ENCODE measurements around the gene SGK1.

The SGK1 gene

GRCh38 chr6:134147034-134147533 is 170.8 kb downstream of the SGK1 start:
- no peak overlapping the region for H3K4me3 ChIP-seq (ENCODE audit: low read depth, low read length)
- no peak for DNase-seq (ENCODE audit: low read depth, low spot score)
- POLR2A ChIA-PET: no interaction called here
- CTCF ChIA-PET: interaction anchor here (2.7 kb wide), 1 partner anchor 10 kb away, joined by 19 read pairs; no protein-coding TSS in a partner anchor
- no peak for TF ChIP-seq CTCF (IDR thresholded peaks at IDR 0.05; ENCODE audit: insufficient read depth, low read length, missing control alignments)

- ChIA-PET POLR2A (no interaction called here), CTCF (interaction anchor here (1.2 to 4.4 kb wide), 5 partner anchors 10 to 794 kb away, joined by 5 to 39 read pairs (median 19); no protein-coding TSS in a partner anchor)
- DNase-seq (ENCODE audit: low read depth, low spot score): no peak
- H3K4me3 ChIP-seq (ENCODE audit: low read depth, low read length): no peak overlapping the region
- TF ChIP-seq CTCF (IDR thresholded peaks at IDR 0.05; ENCODE audit: insufficient read depth, low read length, missing control alignments): no peak
These were observed 171.5 kb downstream of the SGK1 start for GRCh38 chr6:134146268-134147033.

- no peak for TF ChIP-seq CTCF (IDR thresholded peaks at IDR 0.05; ENCODE audit: insufficient read depth, low read length, missing control alignments)
- ChIA-PET POLR2A (no interaction called here), CTCF (interaction anchor here (0.7 to 4.4 kb wide), 7 partner anchors 11 to 795 kb away, joined by 3 to 39 read pairs (median 5); no protein-coding TSS in a partner anchor)
- DNase-seq (ENCODE audit: low read depth, low spot score): no peak
- no peak overlapping the region for H3K4me3 ChIP-seq (ENCODE audit: low read depth, low read length)
These were observed 172.1 kb downstream of the SGK1 start for GRCh38 chr6:134145786-134146185.

GRCh38 chr6:134138226-134138975 is 179.5 kb downstream of the SGK1 start:
- no peak for DNase-seq (ENCODE audit: low read depth, low spot score)
- ChIA-PET POLR2A (no interaction called here), CTCF (interaction anchor here (1.8 to 3.9 kb wide), 4 partner anchors 10 to 744 kb away, joined by 4 to 29 read pairs (median 8); no protein-coding TSS in a partner anchor)
- H3K4me3 ChIP-seq (ENCODE audit: low read depth, low read length): no peak overlapping the region
- no peak for TF ChIP-seq CTCF (IDR thresholded peaks at IDR 0.05; ENCODE audit: insufficient read depth, low read length, missing control alignments)

GRCh38 chr6:134134654-134135053 is 183.3 kb downstream of the SGK1 start:
- CTCF ChIA-PET: interaction anchor here (4.8 kb wide), 1 partner anchor 12 kb away, joined by 53 read pairs; no protein-coding TSS in a partner anchor
- no peak for DNase-seq (ENCODE audit: low read depth, low spot score)

More at GRCh38 chr6:134134654-134135053, 183.3 kb downstream of the SGK1 start:
- no peak for TF ChIP-seq CTCF (IDR thresholded peaks at IDR 0.05; ENCODE audit: insufficient read depth, low read length, missing control alignments)
- H3K4me3 ChIP-seq (ENCODE audit: low read depth, low read length): no peak overlapping the region
- POLR2A ChIA-PET: no interaction called here
